ENCODE results near the gene CDR2.

- TF ChIP-seq CTCF (IDR thresholded peaks at IDR 0.05; ENCODE audit: low read length) (no peak), EZH2 (optimal IDR thresholded peaks at IDR 0.05; ENCODE audit: low read depth, low read length) (no peak), EZH2phosphoT487 (IDR thresholded peaks at IDR 0.05; ENCODE audit: low read length) (no peak)
Observed at GRCh38 chr16:22329199-22329695, 45.2 kb downstream of the CDR2 start.

Data from MM.1S (cell line).